Measurements from ENCODE around the gene HMGCS1. TPM values are rescaled to one million over a fixed set of nuclear protein-coding genes. Genes with fewer than 3 reads are reported as not detected.

Gene HMGCS1
- total RNA-seq, 1 donor from 2014 or later, result 49.1 TPM

GRCh38 chr5:43242196-43242595 is 71.0 kb downstream of the HMGCS1 start:
- no peaks in the 10 kb centered on the region for H3K36me3 Mint-ChIP-seq (ENCODE audit: unreplicated experiment)
- no peaks in the 10 kb centered on the region for H3K9me3 Mint-ChIP-seq (ENCODE audit: unreplicated experiment)
- H3K27ac Mint-ChIP-seq (ENCODE audit: unreplicated experiment), result no peak overlapping the region
- peaks cover 63% of the 10 kb centered on the region for H3K27me3 Mint-ChIP-seq (ENCODE audit: unreplicated experiment)
- TF ChIP-seq CTCF (IDR thresholded peaks at IDR 0.05), result no peak
- H3K4me1 Mint-ChIP-seq (ENCODE audit: unreplicated experiment), result no peaks in the 10 kb centered on the region
- H3K4me3 Mint-ChIP-seq (ENCODE audit: unreplicated experiment), result no peak overlapping the region
- DNase-seq (ENCODE audit: extremely low spot score, unreplicated experiment), result no peak

Other genes with a start within 250 kb of the HMGCS1 start
- 39.1 and 44.1 TPM in 2 replicates for gene ZNF131, start 192.5 kb downstream of the HMGCS1 start, total RNA-seq
- 0.29 and 0.43 TPM in 2 replicates for gene NIM1K, start 121.2 kb downstream of the HMGCS1 start, total RNA-seq
- gene CCL28, start 99.0 kb upstream of the HMGCS1 start, total RNA-seq, result not detected in 2 replicates
- 17.9 and 22.5 TPM in 2 replicates for gene TMEM267, start 170.5 kb upstream of the HMGCS1 start, total RNA-seq
- 1.5 and 1.7 TPM in 2 replicates for gene C5orf34, start 201.7 kb upstream of the HMGCS1 start, total RNA-seq
- gene PAIP1, start 243.7 kb upstream of the HMGCS1 start, total RNA-seq, result 104 and 105 TPM in 2 replicates